ENCODE measurements around the gene BRSK1.

The BRSK1 gene

DNA sequence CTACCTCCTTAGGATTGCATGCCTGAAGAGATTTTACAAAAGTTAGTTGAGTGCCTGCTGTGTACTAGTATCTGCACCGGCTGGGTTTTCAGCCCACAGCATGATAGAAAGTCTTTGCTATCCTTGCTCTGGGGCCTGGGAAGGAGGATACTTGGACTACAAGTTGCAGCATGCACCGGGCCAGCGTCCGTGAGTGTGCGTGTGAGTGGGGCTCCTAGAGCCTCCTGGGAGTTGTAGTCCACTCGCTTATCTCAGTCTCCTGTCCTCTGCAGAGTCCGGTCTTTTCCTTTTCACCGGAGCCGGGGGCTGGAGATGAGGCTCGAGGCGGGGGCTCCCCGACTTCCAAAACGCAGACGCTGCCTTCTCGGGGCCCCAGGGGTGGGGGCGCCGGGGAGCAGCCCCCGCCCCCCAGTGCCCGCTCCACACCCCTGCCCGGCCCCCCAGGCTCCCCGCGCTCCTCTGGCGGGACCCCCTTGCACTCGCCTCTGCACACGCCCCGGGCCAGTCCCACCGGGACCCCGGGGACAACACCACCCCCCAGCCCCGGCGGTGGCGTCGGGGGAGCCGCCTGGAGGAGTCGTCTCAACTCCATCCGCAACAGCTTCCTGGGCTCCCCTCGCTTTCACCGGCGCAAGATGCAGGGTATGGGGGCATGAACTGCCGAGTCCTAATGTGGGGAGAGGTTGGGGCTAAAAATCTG, 20.6 kb downstream of the BRSK1 start:
- TF ChIP-seq, protein P1, sequence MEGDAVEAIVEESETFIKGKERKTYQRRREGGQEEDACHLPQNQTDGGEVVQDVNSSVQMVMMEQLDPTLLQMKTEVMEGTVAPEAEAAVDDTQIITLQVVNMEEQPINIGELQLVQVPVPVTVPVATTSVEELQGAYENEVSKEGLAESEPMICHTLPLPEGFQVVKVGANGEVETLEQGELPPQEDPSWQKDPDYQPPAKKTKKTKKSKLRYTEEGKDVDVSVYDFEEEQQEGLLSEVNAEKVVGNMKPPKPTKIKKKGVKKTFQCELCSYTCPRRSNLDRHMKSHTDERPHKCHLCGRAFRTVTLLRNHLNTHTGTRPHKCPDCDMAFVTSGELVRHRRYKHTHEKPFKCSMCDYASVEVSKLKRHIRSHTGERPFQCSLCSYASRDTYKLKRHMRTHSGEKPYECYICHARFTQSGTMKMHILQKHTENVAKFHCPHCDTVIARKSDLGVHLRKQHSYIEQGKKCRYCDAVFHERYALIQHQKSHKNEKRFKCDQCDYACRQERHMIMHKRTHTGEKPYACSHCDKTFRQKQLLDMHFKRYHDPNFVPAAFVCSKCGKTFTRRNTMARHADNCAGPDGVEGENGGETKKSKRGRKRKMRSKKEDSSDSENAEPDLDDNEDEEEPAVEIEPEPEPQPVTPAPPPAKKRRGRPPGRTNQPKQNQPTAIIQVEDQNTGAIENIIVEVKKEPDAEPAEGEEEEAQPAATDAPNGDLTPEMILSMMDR (IDR thresholded peaks at IDR 0.05; ENCODE audit: low read length), result no peak
- TF ChIP-seq EZH2 (optimal IDR thresholded peaks at IDR 0.05; ENCODE audit: low read depth, low read length), result no peak
- no peak for TF ChIP-seq EZH2phosphoT487 (IDR thresholded peaks at IDR 0.05; ENCODE audit: low read length)
- no peak overlapping the region for H3K9ac ChIP-seq (ENCODE audit: low read length)

DNA sequence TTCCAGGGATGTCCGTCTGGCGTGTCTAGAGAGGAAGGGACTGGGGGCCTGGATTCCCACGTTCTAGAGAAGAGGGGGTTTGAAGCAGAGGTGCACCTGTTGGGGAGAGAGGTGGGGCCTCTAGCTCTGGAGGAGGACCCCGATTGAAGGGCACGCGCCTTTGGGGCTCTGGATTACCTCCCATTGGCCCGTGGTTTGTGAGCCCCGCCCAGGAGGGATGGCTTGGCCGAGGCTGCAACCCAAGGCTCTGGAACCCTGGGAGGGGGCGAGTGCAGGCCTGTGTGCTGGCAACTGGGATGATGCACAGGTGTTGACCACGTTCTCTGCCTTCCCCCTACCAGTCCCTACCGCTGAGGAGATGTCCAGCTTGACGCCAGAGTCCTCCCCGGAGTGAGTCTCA, 21.2 kb downstream of the BRSK1 start:
- no peaks in the 10 kb centered on the region for H3K9me3 ChIP-seq (replicated peaks; ENCODE audit: insufficient read depth, low read length)
- H3K9me2 ChIP-seq (replicated peaks; ENCODE audit: insufficient read depth, low read length), result no peaks in the 10 kb centered on the region
- no peak overlapping the region for H3K9ac ChIP-seq (ENCODE audit: low read length)
- TF ChIP-seq EZH2 (optimal IDR thresholded peaks at IDR 0.05; ENCODE audit: low read depth, low read length), result no peak
- peaks cover 9% of the 10 kb centered on the region; the same call in 1 of the 2 replicates for H3K79me2 ChIP-seq (ENCODE audit: low read length)
- H3K27ac ChIP-seq (ENCODE audit: low read length), result no peak overlapping the region
- no peak overlapping the region for H3K4me2 ChIP-seq (ENCODE audit: low read depth, low read length)
- H4K20me1 ChIP-seq (ENCODE audit: insufficient read depth, low read length), result no peaks in the 10 kb centered on the region
- no peaks in the 10 kb centered on the region for H3K36me3 ChIP-seq (replicated peaks; ENCODE audit: insufficient read depth, low read length)
- H2AFZ ChIP-seq (ENCODE audit: low read length), result no peak overlapping the region
- no peak overlapping the region for H3K4me3 ChIP-seq (ENCODE audit: low read length)
- peaks cover 12% of the 10 kb centered on the region for H3F3A ChIP-seq (ENCODE audit: insufficient read depth, low read length)
- H3K27me3 ChIP-seq (replicated peaks; ENCODE audit: insufficient read depth, low read length), result no peaks in the 10 kb centered on the region
- no peak for DNase-seq
- peaks cover 14% of the 10 kb centered on the region for H3K4me1 ChIP-seq (ENCODE audit: low read length)

More for the DNA sequence above, 20.6 kb downstream of the BRSK1 start:
- no peaks in the 10 kb centered on the region for H3K9me3 ChIP-seq (replicated peaks; ENCODE audit: insufficient read depth, low read length)
- DNase-seq, result no peak
- peaks cover 14% of the 10 kb centered on the region for H3K4me1 ChIP-seq (ENCODE audit: low read length)
- H3K4me2 ChIP-seq (ENCODE audit: low read depth, low read length), result no peak overlapping the region
- H3K27me3 ChIP-seq (replicated peaks; ENCODE audit: insufficient read depth, low read length), result no peaks in the 10 kb centered on the region
- peaks cover 12% of the 10 kb centered on the region for H3F3A ChIP-seq (ENCODE audit: insufficient read depth, low read length)
- H3K4me3 ChIP-seq (ENCODE audit: low read length), result no peak overlapping the region
- H2AFZ ChIP-seq (ENCODE audit: low read length), result no peak overlapping the region
- no peaks in the 10 kb centered on the region for H3K9me2 ChIP-seq (replicated peaks; ENCODE audit: insufficient read depth, low read length)
- H3K27ac ChIP-seq (ENCODE audit: low read length), result no peak overlapping the region
- H3K36me3 ChIP-seq (replicated peaks; ENCODE audit: insufficient read depth, low read length), result no peaks in the 10 kb centered on the region
- H4K20me1 ChIP-seq (ENCODE audit: insufficient read depth, low read length), result no peaks in the 10 kb centered on the region
- peaks cover 9% of the 10 kb centered on the region; the same call in 1 of the 2 replicates for H3K79me2 ChIP-seq (ENCODE audit: low read length)

DNA sequence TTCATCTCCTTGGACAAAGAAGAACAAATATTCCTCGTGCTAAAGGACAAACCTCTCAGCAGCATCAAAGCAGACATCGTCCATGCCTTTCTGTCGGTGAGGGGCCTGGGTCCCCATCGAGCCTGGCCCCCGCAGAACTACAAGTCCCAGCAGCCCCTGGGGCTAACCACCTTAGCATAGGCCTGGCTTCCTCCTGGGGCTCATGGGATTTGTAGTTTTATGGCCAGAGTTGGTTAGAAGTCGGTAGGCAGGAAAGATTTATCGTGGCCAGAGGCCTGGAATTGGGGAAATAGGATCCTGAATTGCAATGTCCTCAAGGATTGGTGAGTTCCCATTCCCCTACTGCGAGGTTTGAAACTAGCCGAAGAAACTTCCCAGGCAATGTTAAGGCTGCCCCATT, 21.7 kb downstream of the BRSK1 start:
- Histone ChIP-seq H3K27me3 (replicated peaks; ENCODE audit: insufficient read depth, low read length) (no peaks in the 10 kb centered on the region), H3K9me2 (replicated peaks; ENCODE audit: insufficient read depth, low read length) (no peaks in the 10 kb centered on the region), H3K4me1 (ENCODE audit: low read length) (peaks cover 14% of the 10 kb centered on the region), H3K4me3 (ENCODE audit: low read length) (no peak overlapping the region), H3K9ac (ENCODE audit: low read length) (no peak overlapping the region), H4K20me1 (ENCODE audit: insufficient read depth, low read length) (no peaks in the 10 kb centered on the region), H2AFZ (ENCODE audit: low read length) (no peak overlapping the region), H3K9me3 (replicated peaks; ENCODE audit: insufficient read depth, low read length) (no peaks in the 10 kb centered on the region), H3F3A (ENCODE audit: insufficient read depth, low read length) (peaks cover 12% of the 10 kb centered on the region), H3K27ac (ENCODE audit: low read length) (no peak overlapping the region), H3K4me2 (ENCODE audit: low read depth, low read length) (no peak overlapping the region), H3K79me2 (ENCODE audit: low read length) (peaks cover 9% of the 10 kb centered on the region; the same call in 1 of the 2 replicates), H3K36me3 (replicated peaks; ENCODE audit: insufficient read depth, low read length) (no peaks in the 10 kb centered on the region)
- no peak for TF ChIP-seq EZH2phosphoT487 (IDR thresholded peaks at IDR 0.05; ENCODE audit: low read length)
- TF ChIP-seq, protein P1 (IDR thresholded peaks at IDR 0.05; ENCODE audit: low read length), result no peak
- no peak for TF ChIP-seq EZH2 (optimal IDR thresholded peaks at IDR 0.05; ENCODE audit: low read depth, low read length)
- DNase-seq, result peak; percentile 45

DNA sequence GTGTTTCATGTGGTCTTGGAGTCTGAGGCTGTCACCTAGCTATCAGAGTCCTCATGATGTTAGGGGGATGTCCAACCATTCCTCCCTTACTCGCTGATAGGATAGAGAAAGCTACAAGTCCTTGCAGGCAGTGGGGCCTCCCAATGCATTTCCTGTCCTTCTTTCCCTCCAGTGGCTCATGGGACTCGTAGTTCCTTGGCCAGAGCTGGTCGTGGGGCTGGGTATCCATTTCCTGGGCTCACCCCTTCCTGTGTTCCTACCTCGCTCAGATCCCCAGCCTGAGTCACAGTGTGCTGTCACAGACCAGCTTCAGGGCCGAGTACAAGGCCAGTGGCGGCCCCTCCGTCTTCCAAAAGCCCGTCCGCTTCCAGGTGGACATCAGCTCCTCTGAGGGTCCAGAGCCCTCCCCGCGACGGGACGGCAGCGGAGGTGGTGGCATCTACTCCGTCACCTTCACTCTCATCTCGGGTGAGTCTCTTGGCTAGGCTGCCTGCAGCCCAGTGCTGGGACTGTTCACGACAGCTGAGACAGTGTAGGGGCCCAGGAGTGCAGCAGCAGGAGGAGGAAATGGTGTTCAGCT, 22.3 kb downstream of the BRSK1 start:
- Histone ChIP-seq H3K27ac (ENCODE audit: low read length) (no peak overlapping the region), H3K9me2 (replicated peaks; ENCODE audit: insufficient read depth, low read length) (no peaks in the 10 kb centered on the region), H3K4me2 (ENCODE audit: low read depth, low read length) (no peak overlapping the region), H4K20me1 (ENCODE audit: insufficient read depth, low read length) (no peaks in the 10 kb centered on the region), H3K79me2 (ENCODE audit: low read length) (peaks cover 9% of the 10 kb centered on the region; the same call in 1 of the 2 replicates), H2AFZ (ENCODE audit: low read length) (no peak overlapping the region), H3K9ac (ENCODE audit: low read length) (no peak overlapping the region), H3K27me3 (replicated peaks; ENCODE audit: insufficient read depth, low read length) (no peaks in the 10 kb centered on the region), H3K4me1 (ENCODE audit: low read length) (peaks cover 14% of the 10 kb centered on the region), H3F3A (ENCODE audit: insufficient read depth, low read length) (peaks cover 12% of the 10 kb centered on the region), H3K36me3 (replicated peaks; ENCODE audit: insufficient read depth, low read length) (no peaks in the 10 kb centered on the region), H3K4me3 (ENCODE audit: low read length) (no peak overlapping the region), H3K9me3 (replicated peaks; ENCODE audit: insufficient read depth, low read length) (no peaks in the 10 kb centered on the region)
- no peak for DNase-seq
- TF ChIP-seq EZH2 (optimal IDR thresholded peaks at IDR 0.05; ENCODE audit: low read depth, low read length) (no peak), EZH2phosphoT487 (IDR thresholded peaks at IDR 0.05; ENCODE audit: low read length) (no peak)
- TF ChIP-seq, protein P1 (IDR thresholded peaks at IDR 0.05; ENCODE audit: low read length), result no peak

Data from MM.1S (cell line).